H9 (cell line): Measurements from ENCODE around the gene CDH8. TPM values are rescaled to one million over a fixed set of nuclear protein-coding genes. Genes with fewer than 3 reads are reported as not detected.

Experiments used
- DNase-seq: peaks from one replicate; pipeline ENCODE4 v3.0.0-alpha.2; 2017
- H2AFZ ChIP-seq: one replicate; pipeline ENCODE4 v1.6.1; 2013; ENCODE audit warnings: mild to moderate bottlenecking, low read length, control low read depth, moderate library complexity
- H2AK5ac ChIP-seq: 2 replicates; pipeline ENCODE4 v1.6.1; 2013; ENCODE audit warnings: low read length, control low read depth, mixed read lengths; ENCODE audit not compliant: insufficient read length
- H2BK120ac ChIP-seq: one replicate; pipeline ENCODE4 v1.6.1; 2013; ENCODE audit warnings: low read depth, mild to moderate bottlenecking, low read length, control low read depth, inconsistent platforms; ENCODE audit not compliant: poor library complexity, severe bottlenecking
- H2BK12ac ChIP-seq: 2 replicates; pipeline ENCODE4 v1.6.1; 2013; ENCODE audit warnings: low read length, control low read depth, mixed read lengths, low read depth; ENCODE audit not compliant: insufficient read length
- H2BK15ac ChIP-seq: 2 replicates; pipeline ENCODE4 v1.6.1; 2013; ENCODE audit warnings: low read depth, low read length, control low read depth
- H2BK20ac ChIP-seq: one replicate; pipeline ENCODE4 v1.6.1; 2013; ENCODE audit warnings: low read depth, mild to moderate bottlenecking, low read length, control low read depth, inconsistent platforms; ENCODE audit not compliant: poor library complexity, severe bottlenecking
- H2BK5ac ChIP-seq: 2 replicates; pipeline ENCODE4 v1.6.1; 2013; ENCODE audit warnings: low read length, control low read depth, mixed read lengths; ENCODE audit not compliant: insufficient read length
- H3K14ac ChIP-seq: 2 replicates; pipeline ENCODE4 v1.6.1; 2013; ENCODE audit warnings: low read length, control low read depth; ENCODE audit not compliant: insufficient read depth
- H3K18ac ChIP-seq: 2 replicates; pipeline ENCODE4 v1.6.1; 2013; ENCODE audit warnings: low read depth, mild to moderate bottlenecking, mixed read lengths, low read length, control low read depth; ENCODE audit not compliant: insufficient read length
- H3K23ac ChIP-seq: 2 replicates; pipeline ENCODE4 v1.6.1; 2013; ENCODE audit warnings: low read length, control low read depth, mixed read lengths, low read depth; ENCODE audit not compliant: insufficient read length
- H3K23me2 ChIP-seq: 2 replicates; pipeline ENCODE4 v1.6.1; 2013; ENCODE audit warnings: low read depth, mild to moderate bottlenecking, mixed read lengths, low read length, control low read depth; ENCODE audit not compliant: insufficient read length, poor library complexity, severe bottlenecking
- H3K27ac ChIP-seq: 2 replicates; pipeline ENCODE4 v1.5.1; 2013; ENCODE audit warnings: low read length, control low read depth, mixed read lengths, low read depth; ENCODE audit not compliant: insufficient read length
- H3K27me3 ChIP-seq: 2 replicates; pipeline ENCODE4 v1.6.1; 2013; ENCODE audit warnings: low read length, control low read depth, inconsistent platforms; ENCODE audit not compliant: insufficient read depth
- H3K4ac ChIP-seq: 2 replicates; pipeline ENCODE4 v1.6.1; 2013; ENCODE audit warnings: low read depth, mild to moderate bottlenecking, control low read depth, inconsistent platforms, low read length, moderate library complexity
- H3K4me1 ChIP-seq: 2 replicates; pipeline ENCODE4 v1.6.1; 2013; ENCODE audit warnings: low read length, control low read depth, inconsistent platforms; ENCODE audit not compliant: insufficient read depth
- H3K4me2 ChIP-seq: 2 replicates; pipeline ENCODE4 v1.6.1; 2013; ENCODE audit warnings: low read length, control low read depth, mixed read lengths; ENCODE audit not compliant: insufficient read length, insufficient read depth
- H3K56ac ChIP-seq: 2 replicates; pipeline ENCODE4 v1.6.1; 2013; ENCODE audit warnings: low read depth, mild to moderate bottlenecking, mixed read lengths, low read length, control low read depth; ENCODE audit not compliant: insufficient read length
- H3K79me1 ChIP-seq: 2 replicates; pipeline ENCODE4 v1.6.1; 2013; ENCODE audit warnings: low read depth, mild to moderate bottlenecking, moderate library complexity, low read length, control low read depth, inconsistent platforms; ENCODE audit not compliant: insufficient read depth, poor library complexity, severe bottlenecking
- H3K79me2 ChIP-seq: 2 replicates; pipeline ENCODE4 v1.6.1; 2013; ENCODE audit warnings: low read length, control low read depth, inconsistent platforms; ENCODE audit not compliant: insufficient read depth
- H3K9ac ChIP-seq: 2 replicates; pipeline ENCODE4 v1.6.1; 2013; ENCODE audit warnings: low read length, control low read depth, mixed read lengths; ENCODE audit not compliant: insufficient read length; ENCODE audit errors: extremely low read depth
- H3K9me3 ChIP-seq: one replicate; pipeline ENCODE4 v1.6.1; 2013; ENCODE audit warnings: low read depth, low read length, inconsistent platforms; ENCODE audit not compliant: control insufficient read depth
- H3T11ph ChIP-seq: one replicate; pipeline ENCODE4 v1.6.1; 2013; ENCODE audit warnings: mild to moderate bottlenecking, low read length, control low read depth, inconsistent platforms
- H4K20me1 ChIP-seq: one replicate; pipeline ENCODE4 v1.6.1; 2013; ENCODE audit not compliant: control insufficient read depth, insufficient read length, insufficient read depth
- H4K5ac ChIP-seq: 2 replicates; pipeline ENCODE4 v1.6.1; 2013; ENCODE audit warnings: low read depth, mild to moderate bottlenecking, mixed read lengths, low read length, control low read depth; ENCODE audit not compliant: insufficient read length
- H4K8ac ChIP-seq: replicated peaks from 2 replicates; pipeline ENCODE4 v1.6.1; 2013; ENCODE audit warnings: low read length, control low read depth, mixed read lengths, low read depth; ENCODE audit not compliant: insufficient read length
- H4K91ac ChIP-seq: 2 replicates; pipeline ENCODE4 v1.6.1; 2013; ENCODE audit warnings: low read depth, mild to moderate bottlenecking, moderate library complexity, mixed read lengths, low read length, control low read depth; ENCODE audit not compliant: insufficient read length
- H3K27ac Mint-ChIP-seq, 3 experiments: 2 replicates in 2 of 3; 3 replicates in 1 of 3; pipeline ENCODE4 v1.8.0; 2020 to 2021; ENCODE audit warnings: mixed read lengths in 3 of 3, mild to moderate bottlenecking in 1 of 3, moderate library complexity in 1 of 3
- H3K27me3 Mint-ChIP-seq: 2 replicates; pipeline ENCODE4 v1.8.0; 2021; ENCODE audit warnings: low read depth, mild to moderate bottlenecking, moderate library complexity, mixed read lengths
- H3K36me3 Mint-ChIP-seq, 3 experiments: 2 replicates in 2 of 3; 3 replicates in 1 of 3; pipeline ENCODE4 v1.8.0; 2020 to 2021; ENCODE audit warnings: low read depth in 3 of 3, mixed read lengths in 3 of 3; ENCODE audit not compliant: insufficient read depth in 1 of 3
- H3K4me1 Mint-ChIP-seq, 2 experiments: 2 replicates each; pipeline ENCODE4 v1.8.0; 2020; ENCODE audit warnings: mixed read lengths in 2 of 2
- H3K4me3 Mint-ChIP-seq, 2 experiments: 2 replicates in 1 of 2; 3 replicates in 1 of 2; pipeline ENCODE4 v1.8.0; 2020 to 2021; ENCODE audit warnings: mild to moderate bottlenecking in 2 of 2, mixed read lengths in 2 of 2, moderate library complexity in 1 of 2
- H3K9me3 Mint-ChIP-seq, 2 experiments: 2 replicates in 1 of 2; 3 replicates in 1 of 2; pipeline ENCODE4 v1.8.0; 2020; ENCODE audit warnings: mild to moderate bottlenecking in 2 of 2, mixed read lengths in 2 of 2, moderate library complexity in 1 of 2
- WGBS: extraction: QIAGEN DNeasy Blood & Tissue Kit; methylation state at CpG from one replicate; pipeline ENCODE4 v1.1.7; 2013; ENCODE audit warnings: missing lambda C conversion rate, low lambda C conversion rate, mixed read lengths; ENCODE audit not compliant: insufficient read length; ENCODE audit errors: extremely low coverage; 5-methylcytosine and 5-hydroxymethylcytosine counted together
- total RNA-seq: library from RNA; stranded (reverse); gene quantifications from 2 replicates; pipeline ENCODE4 v1.2.1, GENCODE V29; 2021
- TF ChIP-seq, protein P1 (sequence below): fragments of 200-600 bp; sonication (generic); conservative IDR thresholded peaks from 3 replicates; pipeline ENCODE4 v1.8.0; 2021; ENCODE audit warnings: antibody characterized with exemption, mild to moderate bottlenecking

The CDH8 gene
- total RNA-seq, 1 experiment from 2014 or later = 12.0 TPM

DNA sequence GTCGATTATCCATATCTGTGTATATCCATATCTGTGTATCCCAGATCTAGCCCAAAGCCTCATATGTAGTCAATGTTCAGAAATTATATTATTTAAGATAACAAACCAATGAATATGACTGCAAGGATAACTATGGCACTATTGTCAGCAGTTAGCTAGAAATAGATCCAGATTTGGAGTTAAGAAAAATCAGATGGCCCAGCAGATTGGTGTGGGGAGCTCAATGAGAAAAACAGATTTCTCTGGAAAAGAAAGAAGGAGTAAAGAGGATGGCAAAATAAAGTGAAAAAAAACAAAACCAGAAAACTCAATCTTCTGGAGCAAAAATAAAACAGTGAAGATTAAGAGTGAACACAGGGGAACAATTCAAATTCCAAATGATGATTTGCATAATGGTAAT lies 10.6 kb upstream of the CDH8 start:
- Histone ChIP-seq H2BK120ac (no peak overlapping the region), H3K56ac (no peak overlapping the region), H3K79me2 (no peaks in the 10 kb centered on the region), H3K27me3 (no peaks in the 10 kb centered on the region), H3K27ac (no peak overlapping the region), H3K14ac (no peak overlapping the region), H3T11ph (no peak overlapping the region), H3K23ac (no peak overlapping the region), H2AK5ac (no peak overlapping the region), H2BK15ac (no peak overlapping the region), H3K4ac (no peak overlapping the region), H3K9me3 (no peaks in the 10 kb centered on the region), H4K8ac (no peak overlapping the region), H2BK5ac (no peak overlapping the region), H3K18ac (no peak overlapping the region), H4K5ac (no peak overlapping the region), H4K20me1 (no peaks in the 10 kb centered on the region), H2BK20ac (no peak overlapping the region), H3K9ac (no peak overlapping the region), H2BK12ac (no peak overlapping the region), H2AFZ (no peak overlapping the region), H4K91ac (no peak overlapping the region), H3K4me1 (no peaks in the 10 kb centered on the region; the same call in 1 of the 2 replicates), H3K23me2 (no peaks in the 10 kb centered on the region), H3K79me1 (no peaks in the 10 kb centered on the region), H3K4me2 (no peak overlapping the region)
- TF ChIP-seq, protein P1, sequence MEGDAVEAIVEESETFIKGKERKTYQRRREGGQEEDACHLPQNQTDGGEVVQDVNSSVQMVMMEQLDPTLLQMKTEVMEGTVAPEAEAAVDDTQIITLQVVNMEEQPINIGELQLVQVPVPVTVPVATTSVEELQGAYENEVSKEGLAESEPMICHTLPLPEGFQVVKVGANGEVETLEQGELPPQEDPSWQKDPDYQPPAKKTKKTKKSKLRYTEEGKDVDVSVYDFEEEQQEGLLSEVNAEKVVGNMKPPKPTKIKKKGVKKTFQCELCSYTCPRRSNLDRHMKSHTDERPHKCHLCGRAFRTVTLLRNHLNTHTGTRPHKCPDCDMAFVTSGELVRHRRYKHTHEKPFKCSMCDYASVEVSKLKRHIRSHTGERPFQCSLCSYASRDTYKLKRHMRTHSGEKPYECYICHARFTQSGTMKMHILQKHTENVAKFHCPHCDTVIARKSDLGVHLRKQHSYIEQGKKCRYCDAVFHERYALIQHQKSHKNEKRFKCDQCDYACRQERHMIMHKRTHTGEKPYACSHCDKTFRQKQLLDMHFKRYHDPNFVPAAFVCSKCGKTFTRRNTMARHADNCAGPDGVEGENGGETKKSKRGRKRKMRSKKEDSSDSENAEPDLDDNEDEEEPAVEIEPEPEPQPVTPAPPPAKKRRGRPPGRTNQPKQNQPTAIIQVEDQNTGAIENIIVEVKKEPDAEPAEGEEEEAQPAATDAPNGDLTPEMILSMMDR = no peak
- H3K36me3 Mint-ChIP-seq = peaks cover 0 to 10% (median 2%) of the 10 kb centered on the region in 3 experiments; a peak in 4 of 7 replicates
- no peak overlapping the region for H3K27ac Mint-ChIP-seq
- no peak overlapping the region for H3K4me3 Mint-ChIP-seq
- WGBS = no CpG with 5 or more reads among the region's 1 CpG
- no peak for DNase-seq
- H3K4me1 Mint-ChIP-seq = peaks cover 40 to 41% of the 10 kb centered on the region in 2 experiments
- peaks cover 0 to 5% of the 10 kb centered on the region in 2 experiments; a peak in 2 of 5 replicates for H3K9me3 Mint-ChIP-seq
- H3K27me3 Mint-ChIP-seq = no peaks in the 10 kb centered on the region; the same call in 1 of the 2 replicates
